ENCODE results near the gene SPATS2L. TPM values are rescaled to one million over a fixed set of nuclear protein-coding genes. Genes with fewer than 3 reads are reported as not detected.

The SPATS2L gene
- total and polyA plus RNA-seq, 9 donors, result 144 to 235 (median 222) TPM

DNA sequence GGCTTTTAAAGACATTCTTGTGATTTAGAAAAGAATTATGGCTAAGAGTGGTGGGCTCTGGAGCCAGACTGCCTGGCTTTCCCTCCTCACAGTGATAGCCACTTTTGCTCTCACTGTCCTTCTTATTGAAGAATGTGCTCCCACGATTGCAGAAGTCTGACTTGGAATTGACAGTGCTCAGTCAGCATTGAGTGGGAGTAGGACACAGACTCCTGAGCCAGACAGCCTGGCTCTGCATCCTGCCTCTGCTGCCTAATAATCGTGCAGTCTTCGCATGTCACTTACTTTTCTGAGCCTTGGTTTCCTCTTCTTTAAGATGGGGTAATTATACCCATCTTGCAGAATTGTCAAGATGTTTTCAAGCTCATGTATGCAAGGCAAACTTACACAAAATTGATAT is 23.3 kb downstream of the SPATS2L start:
- no peak overlapping the region for H3K27ac ChIP-seq (ENCODE audit: low read length)

GRCh38 chr2:200330351-200331060 is 24.0 kb downstream of the SPATS2L start:
- DNase-seq, result no peak
- no CpG with 5 or more reads among the region's 5 CpGs for WGBS (ENCODE audit: insufficient coverage)
- no peak overlapping the region for H3K4me3 ChIP-seq (ENCODE audit: low read length)
- no peaks in the 10 kb centered on the region for H3K27me3 ChIP-seq (ENCODE audit: control insufficient read depth, insufficient read depth, low read length)
- H3K27ac ChIP-seq (ENCODE audit: low read length), result no peak overlapping the region
- H3K36me3 ChIP-seq (ENCODE audit: control insufficient read depth, insufficient read depth, low read length), result peaks cover 13% of the 10 kb centered on the region
- H3K4me1 ChIP-seq (ENCODE audit: control insufficient read depth, insufficient read depth, low read length), result peaks cover 12% of the 10 kb centered on the region
- H3K9me3 ChIP-seq (replicated peaks; ENCODE audit: control insufficient read depth, low read depth, low read length), result peaks cover 2% of the 10 kb centered on the region

More for the DNA sequence above, 23.3 kb downstream of the SPATS2L start:
- Histone ChIP-seq H3K4me3 (ENCODE audit: low read length) (no peak overlapping the region), H3K36me3 (ENCODE audit: control insufficient read depth, insufficient read depth, low read length) (peaks cover 13% of the 10 kb centered on the region), H3K4me1 (ENCODE audit: control insufficient read depth, insufficient read depth, low read length) (peaks cover 12% of the 10 kb centered on the region), H3K27me3 (ENCODE audit: control insufficient read depth, insufficient read depth, low read length) (no peaks in the 10 kb centered on the region), H3K9me3 (replicated peaks; ENCODE audit: control insufficient read depth, low read depth, low read length) (peaks cover 2% of the 10 kb centered on the region)
- WGBS (ENCODE audit: insufficient coverage), result 20% methylated on average over 1 of the region's 3 CpGs
- DNase-seq, result peak; percentile 53

DNA sequence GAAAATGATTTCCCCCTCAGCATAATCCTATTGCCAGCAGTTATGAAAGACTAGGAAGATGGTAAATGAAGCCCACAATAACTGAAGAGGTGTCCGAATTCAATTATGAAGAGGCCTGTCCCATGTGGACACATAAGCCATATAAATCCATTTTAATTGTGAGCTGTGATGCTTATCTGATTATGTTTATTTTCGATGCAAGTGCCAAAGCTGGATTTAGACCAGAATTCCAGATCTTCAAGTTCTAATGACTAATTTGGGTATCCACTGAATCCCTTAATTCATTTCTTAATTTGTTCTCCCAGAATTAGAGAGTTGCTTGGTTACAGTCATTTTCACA is 24.5 kb downstream of the SPATS2L start:
- Histone ChIP-seq H3K27ac (ENCODE audit: low read length) (no peak overlapping the region), H3K27me3 (ENCODE audit: control insufficient read depth, insufficient read depth, low read length) (no peaks in the 10 kb centered on the region), H3K4me3 (ENCODE audit: low read length) (no peak overlapping the region), H3K9me3 (replicated peaks; ENCODE audit: control insufficient read depth, low read depth, low read length) (peaks cover 2% of the 10 kb centered on the region), H3K36me3 (ENCODE audit: control insufficient read depth, insufficient read depth, low read length) (peaks cover 13% of the 10 kb centered on the region), H3K4me1 (ENCODE audit: control insufficient read depth, insufficient read depth, low read length) (peaks cover 12% of the 10 kb centered on the region)
- no CpG with 5 or more reads among the region's 2 CpGs for WGBS (ENCODE audit: insufficient coverage)
- no peak for DNase-seq

DNA sequence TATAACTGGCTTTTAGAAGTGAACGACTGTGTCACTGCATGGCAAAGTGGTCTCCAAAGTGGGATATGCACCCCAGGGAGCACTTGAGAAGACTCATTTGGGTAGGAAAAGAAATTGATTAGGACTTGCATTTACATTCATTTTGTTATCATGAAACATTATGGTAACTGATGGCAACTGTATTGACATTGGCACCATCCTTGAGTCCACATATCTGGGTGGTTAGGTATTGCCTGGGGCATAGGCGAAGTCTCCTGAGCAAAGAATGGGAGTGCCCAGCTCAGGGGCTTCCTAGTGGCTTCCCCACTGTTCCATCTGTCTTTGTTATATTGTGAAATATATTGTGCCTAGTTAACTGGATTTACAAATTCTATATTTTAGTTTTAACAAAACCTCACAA is 29.2 kb downstream of the SPATS2L start:
- no peak for DNase-seq
- Histone ChIP-seq H3K4me3 (ENCODE audit: low read length) (no peak overlapping the region), H3K4me1 (ENCODE audit: control insufficient read depth, insufficient read depth, low read length) (peaks cover 9% of the 10 kb centered on the region), H3K27me3 (ENCODE audit: control insufficient read depth, insufficient read depth, low read length) (no peaks in the 10 kb centered on the region), H3K27ac (ENCODE audit: low read length) (no peak overlapping the region), H3K9me3 (replicated peaks; ENCODE audit: control insufficient read depth, low read depth, low read length) (peaks cover 2% of the 10 kb centered on the region), H3K36me3 (ENCODE audit: control insufficient read depth, insufficient read depth, low read length) (peaks cover 17% of the 10 kb centered on the region)
- no CpG with 5 or more reads among the region's 2 CpGs for WGBS (ENCODE audit: insufficient coverage)

- H3K36me3 ChIP-seq (ENCODE audit: control insufficient read depth, insufficient read depth, low read length), result peaks cover 13% of the 10 kb centered on the region
- H3K27me3 ChIP-seq (ENCODE audit: control insufficient read depth, insufficient read depth, low read length), result no peaks in the 10 kb centered on the region
- peaks cover 9% of the 10 kb centered on the region for H3K4me1 ChIP-seq (ENCODE audit: control insufficient read depth, insufficient read depth, low read length)
- no peak overlapping the region for H3K4me3 ChIP-seq (ENCODE audit: low read length)
- H3K9me3 ChIP-seq (replicated peaks; ENCODE audit: control insufficient read depth, low read depth, low read length), result peaks cover 2% of the 10 kb centered on the region
- WGBS (ENCODE audit: insufficient coverage), result no CpG with 5 or more reads among the region's 3 CpGs
- DNase-seq, result no peak
- H3K27ac ChIP-seq (ENCODE audit: low read length), result no peak overlapping the region
Observed at GRCh38 chr2:200336980-200337615, 30.6 kb downstream of the SPATS2L start.

DNA sequence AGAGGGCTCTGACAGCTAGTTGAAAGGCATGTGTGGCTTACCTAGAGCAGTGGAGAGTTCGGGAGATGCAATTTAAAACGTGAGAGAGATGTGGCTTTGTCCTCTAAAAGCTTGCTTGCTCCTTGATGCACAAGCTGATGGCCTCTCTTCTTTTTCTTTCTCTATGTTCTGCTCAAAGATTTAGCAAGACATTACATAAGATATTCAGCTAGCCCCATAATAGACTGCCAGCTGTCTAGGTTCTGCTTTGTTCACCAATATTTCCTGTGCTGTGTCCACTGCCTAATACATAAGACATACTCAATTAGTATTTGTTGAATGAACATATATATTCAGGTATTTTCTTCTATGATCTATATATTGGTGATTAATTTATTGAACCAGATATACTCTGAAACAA is 31.1 kb downstream of the SPATS2L start:
- Histone ChIP-seq H3K4me1 (ENCODE audit: control insufficient read depth, insufficient read depth, low read length) (peaks cover 13% of the 10 kb centered on the region), H3K4me3 (ENCODE audit: low read length) (no peak overlapping the region), H3K36me3 (ENCODE audit: control insufficient read depth, insufficient read depth, low read length) (peaks cover 14% of the 10 kb centered on the region), H3K27me3 (ENCODE audit: control insufficient read depth, insufficient read depth, low read length) (no peaks in the 10 kb centered on the region), H3K9me3 (replicated peaks; ENCODE audit: control insufficient read depth, low read depth, low read length) (peaks cover 2% of the 10 kb centered on the region), H3K27ac (ENCODE audit: low read length) (no peak overlapping the region)
- no peak for DNase-seq
- no CpG with 5 or more reads among the region's 2 CpGs for WGBS (ENCODE audit: insufficient coverage)

DNA sequence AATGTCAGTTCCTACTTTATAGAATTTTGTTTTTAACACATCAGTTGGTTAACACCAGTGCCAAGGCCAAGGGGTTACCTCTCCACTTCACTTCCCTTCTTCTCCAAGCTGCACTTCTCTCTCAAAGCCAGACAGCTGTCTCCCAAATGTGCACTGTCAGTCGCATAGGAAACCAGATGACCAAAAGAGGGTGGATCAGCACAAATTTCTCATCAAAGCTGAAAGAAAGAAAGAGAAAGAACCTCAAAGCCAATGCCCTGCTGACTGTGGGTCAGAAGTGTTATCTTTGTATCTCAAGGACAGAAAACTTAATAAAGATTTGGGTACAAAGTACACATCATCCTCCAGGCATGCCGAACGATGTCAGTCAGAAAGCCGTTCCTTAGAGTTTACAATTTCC is 32.2 kb downstream of the SPATS2L start:
- peak; percentile 76 for DNase-seq
- H3K27me3 ChIP-seq (ENCODE audit: control insufficient read depth, insufficient read depth, low read length), result no peaks in the 10 kb centered on the region
- H3K27ac ChIP-seq (ENCODE audit: low read length), result peak overlapping the region; percentile 45
- no peaks in the 10 kb centered on the region for H3K9me3 ChIP-seq (replicated peaks; ENCODE audit: control insufficient read depth, low read depth, low read length)
- H3K4me3 ChIP-seq (ENCODE audit: low read length), result no peak overlapping the region
- peaks cover 10% of the 10 kb centered on the region for H3K36me3 ChIP-seq (ENCODE audit: control insufficient read depth, insufficient read depth, low read length)
- no CpG with 5 or more reads among the region's 4 CpGs for WGBS (ENCODE audit: insufficient coverage)
- peaks cover 13% of the 10 kb centered on the region for H3K4me1 ChIP-seq (ENCODE audit: control insufficient read depth, insufficient read depth, low read length)

GRCh38 chr2:200340508-200341224 is 34.2 kb downstream of the SPATS2L start:
- Histone ChIP-seq H3K9me3 (replicated peaks; ENCODE audit: control insufficient read depth, low read depth, low read length) (no peaks in the 10 kb centered on the region), H3K36me3 (ENCODE audit: control insufficient read depth, insufficient read depth, low read length) (peaks cover 10% of the 10 kb centered on the region), H3K27me3 (ENCODE audit: control insufficient read depth, insufficient read depth, low read length) (no peaks in the 10 kb centered on the region), H3K4me1 (ENCODE audit: control insufficient read depth, insufficient read depth, low read length) (peaks cover 14% of the 10 kb centered on the region), H3K27ac (ENCODE audit: low read length) (no peak overlapping the region), H3K4me3 (ENCODE audit: low read length) (no peak overlapping the region)
- WGBS (ENCODE audit: insufficient coverage), result 100% methylated on average over 1 of the region's 6 CpGs
- no peak for DNase-seq

GRCh38 chr2:200341376-200341775 is 34.9 kb downstream of the SPATS2L start:
- H3K4me1 ChIP-seq (ENCODE audit: control insufficient read depth, insufficient read depth, low read length), result peaks cover 16% of the 10 kb centered on the region

DNA sequence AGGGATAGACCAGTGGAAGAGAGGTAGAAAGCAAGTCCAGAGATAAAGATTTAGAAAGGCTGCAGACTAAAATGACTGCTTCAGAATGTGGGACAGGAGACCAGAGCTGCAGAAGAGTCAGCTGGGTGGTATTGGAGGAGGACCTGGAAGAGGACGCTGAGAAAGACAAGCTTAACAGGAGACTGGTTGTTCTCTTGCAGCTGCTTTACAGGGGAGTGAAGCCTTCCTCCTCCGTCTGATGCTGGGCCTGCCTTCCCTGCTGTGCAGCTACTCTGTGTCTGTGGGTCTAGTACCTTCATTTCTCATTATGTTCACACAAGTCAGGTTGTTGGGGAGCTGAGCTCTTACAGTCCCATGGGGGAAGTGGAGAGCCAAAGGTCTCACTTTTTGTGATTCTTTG is 35.7 kb downstream of the SPATS2L start:
- Histone ChIP-seq H3K4me3 (ENCODE audit: low read length) (no peak overlapping the region), H3K27me3 (ENCODE audit: control insufficient read depth, insufficient read depth, low read length) (no peaks in the 10 kb centered on the region), H3K36me3 (ENCODE audit: control insufficient read depth, insufficient read depth, low read length) (peaks cover 13% of the 10 kb centered on the region), H3K27ac (ENCODE audit: low read length) (peak overlapping the region; percentile 22), H3K9me3 (replicated peaks; ENCODE audit: control insufficient read depth, low read depth, low read length) (no peaks in the 10 kb centered on the region), H3K4me1 (ENCODE audit: control insufficient read depth, insufficient read depth, low read length) (peaks cover 19% of the 10 kb centered on the region)
- DNase-seq, result no peak
- WGBS (ENCODE audit: insufficient coverage), result 44% methylated on average over 1 of the region's 2 CpGs

More at GRCh38 chr2:200341376-200341775, 34.9 kb downstream of the SPATS2L start:
- DNase-seq, result no peak
- H3K27ac ChIP-seq (ENCODE audit: low read length), result no peak overlapping the region
- H3K36me3 ChIP-seq (ENCODE audit: control insufficient read depth, insufficient read depth, low read length), result peaks cover 10% of the 10 kb centered on the region
- H3K4me3 ChIP-seq (ENCODE audit: low read length), result no peak overlapping the region
- no CpG with 5 or more reads among the region's 1 CpG for WGBS (ENCODE audit: insufficient coverage)
- no peaks in the 10 kb centered on the region for H3K9me3 ChIP-seq (replicated peaks; ENCODE audit: control insufficient read depth, low read depth, low read length)
- no peaks in the 10 kb centered on the region for H3K27me3 ChIP-seq (ENCODE audit: control insufficient read depth, insufficient read depth, low read length)

Measured in muscle of leg (tissue), 11 donors.